Measurements from ENCODE around the gene SMCO4. TPM values are rescaled to one million over a fixed set of nuclear protein-coding genes. Genes with fewer than 3 reads are reported as not detected.

SMCO4 gene
- total RNA-seq, 2 experiments from 2014 or later, result 36.1 to 44.1 TPM

GRCh38 chr11:93532806-93533205, 10.4 kb downstream of the SMCO4 start:
- H3K4me3 ChIP-seq (ENCODE audit: low read depth, low read length, poor library complexity, severe bottlenecking), result no peak overlapping the region
- CTCF ChIA-PET (ENCODE audit: unreplicated experiment), result interaction anchor here (0.7 kb wide), 1 partner anchor 9 kb away, joined by 3 read pairs; no protein-coding TSS in a partner anchor
- POLR2A ChIA-PET, result interaction anchor here (0.6 to 1.4 kb wide), 3 partner anchors 9 to 12 kb away, joined by 3 to 4 read pairs (median 4); no protein-coding TSS in a partner anchor
- no peaks in the 10 kb centered on the region for H3K9me2 ChIP-seq (ENCODE audit: insufficient read depth, low read length)
- H2AFZ ChIP-seq (ENCODE audit: low read length), result no peak overlapping the region
- intact Hi-C loops (cut with micrococcal nuclease; ENCODE audit: unreplicated experiment), result no loop called here
- no peak overlapping the region for H3K27ac ChIP-seq (ENCODE audit: low read depth, low read length, poor library complexity, severe bottlenecking)
- no peak for DNase-seq (ENCODE audit: low spot score)
- H3K9me3 ChIP-seq (ENCODE audit: low read length), result no peaks in the 10 kb centered on the region
- peaks cover 6% of the 10 kb centered on the region; the same call in 1 of the 2 replicates for H3K79me2 ChIP-seq (ENCODE audit: insufficient read depth, low read depth, low read length)
- H3K4me2 ChIP-seq (ENCODE audit: low read length), result no peak overlapping the region
- no peaks in the 10 kb centered on the region for H4K20me1 ChIP-seq (ENCODE audit: insufficient read depth, low read length)
- BruUV-seq (replicated peaks), result no TSS peak
- peaks cover 34% of the 10 kb centered on the region for H3K4me1 ChIP-seq (ENCODE audit: insufficient read depth, low read length, poor library complexity, severe bottlenecking)
- TF ChIP-seq CTCF (conservative IDR thresholded peaks at IDR 0.05; ENCODE audit: low read length) (no peak), EZH2phosphoT487 (IDR thresholded peaks at IDR 0.05; ENCODE audit: borderline replicate concordance, low read depth, low read length) (no peak)
- peaks cover 7% of the 10 kb centered on the region for H3K36me3 ChIP-seq (ENCODE audit: insufficient read depth, low read length)

- TF ChIP-seq EZH2phosphoT487 (IDR thresholded peaks at IDR 0.05; ENCODE audit: borderline replicate concordance, low read depth, low read length) (no peak), CTCF (conservative IDR thresholded peaks at IDR 0.05; ENCODE audit: low read length) (no peak)
- peaks cover 39% of the 10 kb centered on the region for H3K4me1 ChIP-seq (ENCODE audit: insufficient read depth, low read length, poor library complexity, severe bottlenecking)
- H2AFZ ChIP-seq (ENCODE audit: low read length), result no peak overlapping the region
- intact Hi-C loops (cut with micrococcal nuclease; ENCODE audit: unreplicated experiment), result no loop called here
- H3K27ac ChIP-seq (ENCODE audit: low read depth, low read length, poor library complexity, severe bottlenecking), result no peak overlapping the region
- ChIA-PET POLR2A (interaction anchor here (1.4 kb wide), 2 partner anchors 9 to 11 kb away, joined by 4 read pairs; no protein-coding TSS in a partner anchor), CTCF (ENCODE audit: unreplicated experiment) (interaction anchor here (0.7 kb wide), 1 partner anchor 8 kb away, joined by 3 read pairs; no protein-coding TSS in a partner anchor)
- no peak overlapping the region for H3K4me2 ChIP-seq (ENCODE audit: low read length)
- H3K9me3 ChIP-seq (ENCODE audit: low read length), result no peaks in the 10 kb centered on the region
- no peak overlapping the region for H3K4me3 ChIP-seq (ENCODE audit: low read depth, low read length, poor library complexity, severe bottlenecking)
- H3K36me3 ChIP-seq (ENCODE audit: insufficient read depth, low read length), result peaks cover 7% of the 10 kb centered on the region
- H4K20me1 ChIP-seq (ENCODE audit: insufficient read depth, low read length), result no peaks in the 10 kb centered on the region
- no peaks in the 10 kb centered on the region for H3K9me2 ChIP-seq (ENCODE audit: insufficient read depth, low read length)
- no TSS peak for BruUV-seq (replicated peaks)
- peaks cover 11% of the 10 kb centered on the region; the same call in 1 of the 2 replicates for H3K79me2 ChIP-seq (ENCODE audit: insufficient read depth, low read depth, low read length)
- no peak for DNase-seq (ENCODE audit: low spot score)
These were observed 10.9 kb downstream of the SMCO4 start for GRCh38 chr11:93532281-93532789.

GRCh38 chr11:93530468-93530826, 12.7 kb downstream of the SMCO4 start:
- intact Hi-C loops (cut with micrococcal nuclease; ENCODE audit: unreplicated experiment), result no loop called here
- BruUV-seq (replicated peaks), result no TSS peak
- H3K27ac ChIP-seq (ENCODE audit: low read depth, low read length, poor library complexity, severe bottlenecking), result no peak overlapping the region

More at GRCh38 chr11:93530468-93530826, 12.7 kb downstream of the SMCO4 start:
- TF ChIP-seq CTCF (conservative IDR thresholded peaks at IDR 0.05; ENCODE audit: low read length) (no peak), EZH2phosphoT487 (IDR thresholded peaks at IDR 0.05; ENCODE audit: borderline replicate concordance, low read depth, low read length) (no peak)
- DNase-seq (ENCODE audit: low spot score), result no peak
- Histone ChIP-seq H3K79me2 (ENCODE audit: insufficient read depth, low read depth, low read length) (peaks cover 29% of the 10 kb centered on the region; the same call in 1 of the 2 replicates), H4K20me1 (ENCODE audit: insufficient read depth, low read length) (no peaks in the 10 kb centered on the region), H3K4me2 (ENCODE audit: low read length) (no peak overlapping the region), H3K36me3 (ENCODE audit: insufficient read depth, low read length) (peaks cover 7% of the 10 kb centered on the region), H3K4me1 (ENCODE audit: insufficient read depth, low read length, poor library complexity, severe bottlenecking) (peaks cover 39% of the 10 kb centered on the region), H2AFZ (ENCODE audit: low read length) (no peak overlapping the region), H3K9me3 (ENCODE audit: low read length) (no peaks in the 10 kb centered on the region), H3K9me2 (ENCODE audit: insufficient read depth, low read length) (no peaks in the 10 kb centered on the region), H3K4me3 (ENCODE audit: low read depth, low read length, poor library complexity, severe bottlenecking) (no peak overlapping the region)
- ChIA-PET POLR2A (interaction anchor here (1.2 to 1.8 kb wide), 3 partner anchors 9 to 16 kb away, joined by 5 to 7 read pairs (median 5); no protein-coding TSS in a partner anchor), CTCF (ENCODE audit: unreplicated experiment) (interaction anchor here (0.5 kb wide), 1 partner anchor 50 kb away, joined by 3 read pairs; no protein-coding TSS in a partner anchor)
